Body of pancreas (tissue), 4 donors: ENCODE results near the gene HOXA10.

Experiments used
- CTCF ChIP-seq, 7 experiments: fragments of 450-650 bp in 4 of 7; fragments of 200-600 bp in 3 of 7; sonication (generic) in 3 of 7; IDR thresholded peaks; one replicate each; pipeline ENCODE4 v1.5.1; 2016 to 2019; ENCODE audit warnings: antibody characterized with exemption in 7 of 7
- POLR2A ChIP-seq, 3 donors: fragments of 450-650 bp; IDR thresholded peaks; one replicate each; pipeline ENCODE4 v1.6.1; 2016; ENCODE audit warnings: antibody characterized with exemption in 3 of 3, mild to moderate bottlenecking in 2 of 3

- TF ChIP-seq POLR2A (IDR thresholded peaks at IDR 0.05) (no peak), CTCF (IDR thresholded peaks at IDR 0.05) (no peak)
These were observed 10.4 kb upstream of the HOXA10 start for GRCh38 chr7:27184337-27185012.
